CD14-positive monocyte (primary cell): ENCODE measurements around the gene POU2AF3. TPM values are rescaled to one million over a fixed set of nuclear protein-coding genes. Genes with fewer than 3 reads are reported as not detected.

Experiments used
- DNase-seq, 3 donors: peaks; one replicate each; pipeline ENCODE4 v3.0.0-alpha.2; 2011 to 2022
- H2AFZ ChIP-seq: 2 replicates; pipeline ENCODE4 v1.6.0; 2012; ENCODE audit warnings: mild to moderate bottlenecking, low read depth, low read length, inconsistent platforms; ENCODE audit not compliant: insufficient read depth, poor library complexity, severe bottlenecking
- H3K27ac ChIP-seq, 2 donors: 1 replicate in 1 of 2; 2 replicates in 1 of 2; pipeline ENCODE4 v1.5.1; 2012 to 2013; ENCODE audit warnings: low read length in 2 of 2, control low read depth in 1 of 2, inconsistent platforms in 1 of 2, low read depth in 1 of 2, mild to moderate bottlenecking in 1 of 2
- H3K27me3 ChIP-seq, 2 donors: one replicate each; pipeline versions ENCODE4 v1.6.0 to v1.6.1; 2011 to 2013; ENCODE audit warnings: low read length in 2 of 2; ENCODE audit not compliant: control insufficient read depth in 2 of 2, insufficient read depth in 2 of 2
- H3K36me3 ChIP-seq, 2 donors: replicated peaks in 1 of 2; 1 replicate in 1 of 2; 2 replicates in 1 of 2; pipeline versions ENCODE4 v1.5.1 to v1.6.1; 2012 to 2013; ENCODE audit warnings: low read length in 2 of 2, control low read depth in 1 of 2, inconsistent platforms in 1 of 2, mild to moderate bottlenecking in 1 of 2; ENCODE audit not compliant: insufficient read depth in 2 of 2, control insufficient read depth in 1 of 2
- H3K4me1 ChIP-seq, 2 donors: 1 replicate in 1 of 2; 2 replicates in 1 of 2; pipeline versions ENCODE4 v1.5.1 to v1.6.1; 2012 to 2013; ENCODE audit warnings: low read length in 2 of 2, control low read depth in 1 of 2, inconsistent platforms in 1 of 2, mild to moderate bottlenecking in 1 of 2, moderate library complexity in 1 of 2; ENCODE audit not compliant: insufficient read depth in 2 of 2, control insufficient read depth in 1 of 2
- H3K4me2 ChIP-seq: replicated peaks from 2 replicates; pipeline ENCODE3; 2012; ENCODE audit warnings: low read length, moderate library complexity, mild to moderate bottlenecking; ENCODE audit not compliant: poor library complexity, severe bottlenecking; ENCODE audit errors: extremely low read depth
- H3K4me3 ChIP-seq, 3 experiments: fragments of 200-600 bp in 1 of 3; sonication (generic) in 1 of 3; replicated peaks in 1 of 3; 1 replicate in 2 of 3; 2 replicates in 1 of 3; pipeline ENCODE4 v1.5.1; 2011 to 2013; ENCODE audit warnings: low read length in 3 of 3, mild to moderate bottlenecking in 3 of 3, control low read depth in 2 of 3, low read depth in 2 of 3, inconsistent platforms in 1 of 3, moderate library complexity in 1 of 3
- H3K79me2 ChIP-seq: 2 replicates; pipeline ENCODE4 v1.6.0; 2012; ENCODE audit warnings: mild to moderate bottlenecking, control low read depth, inconsistent platforms, low read length, moderate library complexity; ENCODE audit not compliant: insufficient read depth
- H3K9ac ChIP-seq: 2 replicates; pipeline ENCODE4 v1.6.0; 2017; ENCODE audit warnings: low read length, mild to moderate bottlenecking; ENCODE audit not compliant: insufficient read depth, poor library complexity, severe bottlenecking
- H3K9me3 ChIP-seq, 2 donors: replicated peaks in 1 of 2; 1 replicate in 1 of 2; 2 replicates in 1 of 2; pipeline versions ENCODE4 v1.5.1 to v1.6.1; 2012 to 2013; ENCODE audit warnings: low read length in 2 of 2, control low read depth in 1 of 2; ENCODE audit not compliant: control insufficient read depth in 1 of 2, insufficient read depth in 1 of 2
- H4K20me1 ChIP-seq: 2 replicates; pipeline ENCODE4 v1.6.0; 2012; ENCODE audit warnings: mild to moderate bottlenecking, low read length, control low read depth, moderate library complexity; ENCODE audit not compliant: insufficient read depth
- H3K27ac Mint-ChIP-seq, 7 donors: one replicate each; pipeline ENCODE4 v1.8.0; 2020; ENCODE audit warnings: mild to moderate bottlenecking in 7 of 7, mixed read lengths in 7 of 7, moderate library complexity in 6 of 7, inconsistent platforms in 2 of 7
- H3K27me3 Mint-ChIP-seq, 3 donors: one replicate each; pipeline ENCODE4 v1.8.0; 2021 to 2022; ENCODE audit warnings: low read depth in 3 of 3, mild to moderate bottlenecking in 3 of 3, mixed read lengths in 3 of 3, moderate library complexity in 3 of 3, inconsistent platforms in 1 of 3
- H3K36me3 Mint-ChIP-seq, 2 donors: one replicate each; pipeline ENCODE4 v1.8.0; 2020; ENCODE audit warnings: mixed read lengths in 2 of 2, inconsistent platforms in 1 of 2, mild to moderate bottlenecking in 1 of 2
- H3K4me1 Mint-ChIP-seq: one replicate; pipeline ENCODE4 v1.8.0; 2020; ENCODE audit warnings: mild to moderate bottlenecking, mixed read lengths
- H3K4me3 Mint-ChIP-seq, 2 donors: one replicate each; pipeline ENCODE4 v1.8.0; 2020; ENCODE audit warnings: mild to moderate bottlenecking in 2 of 2, mixed read lengths in 2 of 2, moderate library complexity in 1 of 2
- H3K9me3 Mint-ChIP-seq, 7 donors: one replicate each; pipeline ENCODE4 v1.8.0; 2020 to 2022; ENCODE audit warnings: mixed read lengths in 7 of 7, mild to moderate bottlenecking in 6 of 7, moderate library complexity in 6 of 7, inconsistent platforms in 2 of 7
- WGBS: methylation state at CpG from one replicate; pipeline ENCODE4 v1.1.5; 2013; ENCODE audit warnings: missing lambda C conversion rate; ENCODE audit not compliant: insufficient coverage; 5-methylcytosine and 5-hydroxymethylcytosine counted together
- intact Hi-C, 2 donors: fragments of 100-400 bp; cut with micrococcal nuclease; formaldehyde crosslinking; loops; one replicate each; pipeline versions ENCODE4 v1.15.0 to v1.15.1; 2023
- polyA plus RNA-seq, 3 donors: library from polyadenylated mRNA; depleted of rRNA in 1 of 3; unstranded in 2 of 3; stranded (reverse) in 1 of 3; fragments of 300-500 nt in 2 of 3; fragments of >200 nt in 1 of 3; fragmentation: Illumina TruSeq in 2 of 3; gene quantifications; 1 replicate in 2 of 3; 2 replicates in 1 of 3; pipeline ENCODE4 v1.2.3, GENCODE V29; 2012 to 2021
- TF ChIP-seq, protein P1 (sequence below): fragments of 200-600 bp; IDR thresholded peaks from one replicate; pipeline ENCODE4 v1.8.0; 2022; ENCODE audit warnings: antibody characterized with exemption, mild to moderate bottlenecking

The POU2AF3 gene
- polyA plus RNA-seq, 3 donors = not detected

DNA sequence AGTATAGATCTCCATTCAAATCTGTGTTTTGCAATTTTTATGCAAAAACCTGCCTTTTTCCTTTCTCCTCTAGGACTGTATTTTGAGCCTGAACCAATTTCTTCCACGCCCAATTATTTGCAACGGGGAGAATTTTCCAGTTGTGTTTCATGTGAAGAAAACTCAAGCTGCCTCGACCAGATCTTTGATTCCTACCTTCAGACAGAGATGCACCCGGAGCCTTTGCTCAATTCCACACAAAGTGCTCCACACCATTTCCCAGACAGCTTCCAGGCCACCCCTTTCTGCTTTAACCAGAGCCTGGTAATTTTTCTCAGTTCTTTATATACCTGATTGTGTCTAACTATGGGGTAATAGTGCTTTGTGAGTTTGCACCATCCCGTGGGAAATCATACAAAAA, 8.0 kb downstream of the POU2AF3 start:
- Histone ChIP-seq H3K27ac (no peak overlapping the region), H3K4me2 (no peak overlapping the region), H3K9me3 (no peaks in the 10 kb centered on the region), H3K36me3 (no peaks in the 10 kb centered on the region), H3K27me3 (peaks cover 2 to 3% of the 10 kb centered on the region in 2 donors), H4K20me1 (no peaks in the 10 kb centered on the region), H3K9ac (no peak overlapping the region), H3K79me2 (no peaks in the 10 kb centered on the region), H3K4me1 (no peaks in the 10 kb centered on the region), H2AFZ (no peak overlapping the region), H3K4me3 (no peak overlapping the region)
- Mint-ChIP-seq H3K27ac (no peak overlapping the region), H3K36me3 (no peaks in the 10 kb centered on the region), H3K27me3 (peaks cover 5 to 25% (median 10%) of the 10 kb centered on the region in 3 donors), H3K9me3 (no peaks in the 10 kb centered on the region), H3K4me3 (no peak overlapping the region), H3K4me1 (no peaks in the 10 kb centered on the region)
- no peak for DNase-seq
- intact Hi-C loops = no loop called here
- TF ChIP-seq, protein P1, sequence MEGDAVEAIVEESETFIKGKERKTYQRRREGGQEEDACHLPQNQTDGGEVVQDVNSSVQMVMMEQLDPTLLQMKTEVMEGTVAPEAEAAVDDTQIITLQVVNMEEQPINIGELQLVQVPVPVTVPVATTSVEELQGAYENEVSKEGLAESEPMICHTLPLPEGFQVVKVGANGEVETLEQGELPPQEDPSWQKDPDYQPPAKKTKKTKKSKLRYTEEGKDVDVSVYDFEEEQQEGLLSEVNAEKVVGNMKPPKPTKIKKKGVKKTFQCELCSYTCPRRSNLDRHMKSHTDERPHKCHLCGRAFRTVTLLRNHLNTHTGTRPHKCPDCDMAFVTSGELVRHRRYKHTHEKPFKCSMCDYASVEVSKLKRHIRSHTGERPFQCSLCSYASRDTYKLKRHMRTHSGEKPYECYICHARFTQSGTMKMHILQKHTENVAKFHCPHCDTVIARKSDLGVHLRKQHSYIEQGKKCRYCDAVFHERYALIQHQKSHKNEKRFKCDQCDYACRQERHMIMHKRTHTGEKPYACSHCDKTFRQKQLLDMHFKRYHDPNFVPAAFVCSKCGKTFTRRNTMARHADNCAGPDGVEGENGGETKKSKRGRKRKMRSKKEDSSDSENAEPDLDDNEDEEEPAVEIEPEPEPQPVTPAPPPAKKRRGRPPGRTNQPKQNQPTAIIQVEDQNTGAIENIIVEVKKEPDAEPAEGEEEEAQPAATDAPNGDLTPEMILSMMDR = no peak
- WGBS = 100% methylated on average over 2 of the region's 5 CpGs

DNA sequence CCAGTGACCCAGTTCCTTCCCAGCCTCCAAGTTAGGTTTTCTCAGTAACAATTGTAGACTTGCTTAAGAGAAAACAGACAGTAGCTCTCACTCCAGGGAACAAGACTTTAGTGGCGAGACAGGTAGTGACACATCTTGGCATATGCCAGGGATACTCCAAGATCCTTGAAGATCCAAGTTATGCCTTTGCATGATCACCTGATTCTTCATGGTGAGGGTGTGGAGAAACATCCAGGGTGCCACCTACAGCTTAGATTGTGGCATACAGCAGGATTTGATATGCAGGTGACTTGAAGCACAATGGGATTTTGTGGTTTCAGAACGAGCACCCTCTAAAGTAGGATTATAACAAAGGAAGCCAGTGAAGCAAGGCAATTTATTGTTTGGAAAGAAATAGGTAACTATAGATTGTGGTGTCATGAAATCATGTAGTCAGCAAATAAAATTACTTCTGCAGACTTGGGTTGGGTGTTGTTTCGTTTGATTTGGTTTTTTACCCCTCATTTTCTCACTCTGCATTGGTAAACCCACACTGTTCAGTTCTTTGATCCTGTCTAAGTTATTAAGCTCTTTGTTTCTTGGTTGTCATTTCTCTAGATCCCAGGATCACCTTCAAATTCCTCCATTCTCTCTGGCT, 9.2 kb downstream of the POU2AF3 start:
- WGBS = 54% methylated on average over 2 of the region's 3 CpGs
- H2AFZ ChIP-seq = no peak overlapping the region

More for the DNA sequence above, 9.2 kb downstream of the POU2AF3 start:
- H3K79me2 ChIP-seq = no peaks in the 10 kb centered on the region
- H3K27ac ChIP-seq = no peak overlapping the region
- intact Hi-C loops = no loop called here
- H3K4me3 Mint-ChIP-seq = no peak overlapping the region
- no peak for DNase-seq
- H3K4me3 ChIP-seq = no peak overlapping the region
- H3K36me3 ChIP-seq = no peaks in the 10 kb centered on the region
- H3K4me2 ChIP-seq = no peak overlapping the region
- no peak overlapping the region for H3K9ac ChIP-seq
- H3K4me1 Mint-ChIP-seq = no peaks in the 10 kb centered on the region
- no peaks in the 10 kb centered on the region for H4K20me1 ChIP-seq
- peak overlapping the region in 1 of 7 donors; percentile 2 for H3K27ac Mint-ChIP-seq
- TF ChIP-seq, protein P1 = no peak
- H3K9me3 Mint-ChIP-seq = no peaks in the 10 kb centered on the region
- no peaks in the 10 kb centered on the region for H3K9me3 ChIP-seq
- peaks cover 0 to 2% of the 10 kb centered on the region in 2 donors for H3K27me3 ChIP-seq
- no peaks in the 10 kb centered on the region for H3K36me3 Mint-ChIP-seq
- H3K27me3 Mint-ChIP-seq = peaks cover 2 to 22% (median 8%) of the 10 kb centered on the region in 3 donors
- H3K4me1 ChIP-seq = no peaks in the 10 kb centered on the region
